T follicular helper cell (primary cell): ENCODE data around the gene DAGLB.

Experiments used
- DNase-seq: peaks from one replicate; pipeline ENCODE4 v3.0.0-alpha.2; 2020; ENCODE audit warnings: low read depth

Gene DAGLB

GRCh38 chr7:6367701-6368211 lies 80.0 kb downstream of the DAGLB start:
- DNase-seq, result no peak

- no peak for DNase-seq
Observed at GRCh38 chr7:6365451-6365850, 82.3 kb downstream of the DAGLB start.

GRCh38 chr7:6360841-6361240 lies 86.9 kb downstream of the DAGLB start:
- DNase-seq, result no peak

- DNase-seq, result no peak
Observed at GRCh38 chr7:6359734-6360133, 88.0 kb downstream of the DAGLB start.
